T-helper 1 cell treated with Interleukin-12 subunit alpha and Interleukin-12 subunit beta and Interleukin-4 antibody, amounts not matched to agents 30 ng/mL and 1 ng/mL, for 36 hours (primary cell): ENCODE results near the gene UFSP2. TPM values are rescaled to one million over a fixed set of nuclear protein-coding genes. Genes with fewer than 3 reads are reported as not detected.

Source experiments
- intact Hi-C: fragments of 100-400 bp; cut with micrococcal nuclease; formaldehyde crosslinking; loops from one replicate; pipeline ENCODE4 v1.15.1; 2024
- total RNA-seq: library from RNA; stranded (reverse); gene quantifications from 2 replicates; pipeline ENCODE4 v1.2.3, GENCODE V29; 2022

UFSP2 gene
- total RNA-seq, 1 donor from 2014 or later, result 16.8 TPM

- intact Hi-C loops, result loop anchor here (10.0 kb wide), 1 partner anchor 1982 kb away; the partner anchor contains the start of gene CDKN2AIP
These were observed 1.4 kb upstream of the UFSP2 start for GRCh38 chr4:185426960-185427688.

- intact Hi-C loops, result loop anchor here (1.0 to 10.0 kb wide), 11 partner anchors 29 to 1980 kb away; partner anchors contain the start of genes ANKRD37, CCDC110, CDKN2AIP and CENPU
These were observed 688 bp downstream of the UFSP2 start for GRCh38 chr4:185424905-185425646.

GRCh38 chr4:185421366-185422124 lies 4.2 kb downstream of the UFSP2 start:
- intact Hi-C loops, result loop anchor here (10.0 kb wide), 1 partner anchor 1977 kb away; the partner anchor contains the start of gene CDKN2AIP

- intact Hi-C loops, result no loop called here
These were observed 8.8 kb downstream of the UFSP2 start for GRCh38 chr4:185416955-185417354.

- intact Hi-C loops, result no loop called here
These were observed 13.4 kb downstream of the UFSP2 start for GRCh38 chr4:185412412-185412811.

GRCh38 chr4:185411849-185412248 lies 13.9 kb downstream of the UFSP2 start:
- intact Hi-C loops, result no loop called here

GRCh38 chr4:185408432-185408831 lies 17.3 kb downstream of the UFSP2 start:
- intact Hi-C loops, result no loop called here

GRCh38 chr4:185405296-185405999 lies 20.3 kb downstream of the UFSP2 start:
- intact Hi-C loops, result no loop called here

GRCh38 chr4:185404031-185404430 lies 21.7 kb downstream of the UFSP2 start:
- intact Hi-C loops, result no loop called here

- intact Hi-C loops, result loop anchor here (5.0 to 10.0 kb wide), 2 partner anchors 147 to 985 kb away; no protein-coding TSS in a partner anchor
These were observed 26.3 kb downstream of the UFSP2 start for GRCh38 chr4:185399466-185399865.

- intact Hi-C loops, result loop anchor here (5.0 to 10.0 kb wide), 2 partner anchors 146 to 984 kb away; no protein-coding TSS in a partner anchor
These were observed 27.1 kb downstream of the UFSP2 start for GRCh38 chr4:185398618-185399017.

GRCh38 chr4:185396724-185397385 lies 28.9 kb downstream of the UFSP2 start, which contains the start of gene ANKRD37:
TSS of gene ANKRD37 (plus strand) at chr4:185396841. CDS start at chr4:185396924, 83 bp downstream.
- intact Hi-C loops, result loop anchor here (1.0 to 10.0 kb wide), 9 partner anchors 28 to 1953 kb away; partner anchors contain the start of genes CCDC110, CDKN2AIP, IRF2 and SNX25

GRCh38 chr4:185395956-185396723 lies 29.6 kb downstream of the UFSP2 start:
- intact Hi-C loops, result loop anchor here (1.0 to 10.0 kb wide), 17 partner anchors 29 to 1952 kb away; partner anchors contain the start of genes ACSL1, CASP3, CCDC110 and CDKN2AIP

GRCh38 chr4:185395238-185395955 lies 30.4 kb downstream of the UFSP2 start, which contains the start of gene LRP2BP:
TSS of gene LRP2BP (minus strand) at chr4:185395924. CDS start at chr4:185378186, 17,738 bp downstream.
- intact Hi-C loops, result loop anchor here (1.0 to 10.0 kb wide), 10 partner anchors 51 to 981 kb away; partner anchors contain the start of genes ACSL1, CASP3, CYP4V2 and PRIMPOL

- intact Hi-C loops, result loop anchor here (1.0 to 10.0 kb wide), 10 partner anchors 50 to 980 kb away; partner anchors contain the start of genes ACSL1, CASP3, CYP4V2 and PRIMPOL
These were observed 31.1 kb downstream of the UFSP2 start for GRCh38 chr4:185394568-185395237.

GRCh38 chr4:185392156-185392555 lies 33.6 kb downstream of the UFSP2 start:
- intact Hi-C loops, result loop anchor here (10.0 kb wide), 1 partner anchor 977 kb away; no protein-coding TSS in a partner anchor

- intact Hi-C loops, result loop anchor here (10.0 kb wide), 1 partner anchor 976 kb away; no protein-coding TSS in a partner anchor
These were observed 34.8 kb downstream of the UFSP2 start for GRCh38 chr4:185390941-185391340.
